Endothelial cell of umbilical vein (primary cell): ENCODE measurements around the gene IFITM10. TPM values are rescaled to one million over a fixed set of nuclear protein-coding genes. Genes with fewer than 3 reads are reported as not detected.

Experiments
- BruUV-seq: library from RNA; stranded (reverse); fragments of 400-500 nt; replicated peaks from 2 replicates; lab custom pipeline; 2021; lab: Mats Ljungman, UMichigan
- CTCF ChIA-PET: fragments of 300-600, 350-600 bp; sonication (Branson Sonifier 250); formaldehyde crosslinking; loops from one replicate; lab custom pipeline; 2021; ENCODE audit warnings: antibody characterized with exemption, inconsistent platforms; lab: Charles Lee
- POLR2A ChIA-PET: fragments of 300-600, 350-600 bp; sonication (Branson Sonifier 250); formaldehyde crosslinking; loops from one replicate; lab custom pipeline; 2021; ENCODE audit warnings: antibody characterized with exemption, inconsistent platforms; lab: Charles Lee
- DNase-seq: peaks from one replicate; pipeline ENCODE4 v3.0.0-alpha.2; 2011; ENCODE audit warnings: low read depth, low spot score
- FAIRE-seq: peaks from 2 replicates; lab custom pipeline; 2011; peaks lifted over from hg19 to GRCh38; lab: Jason Lieb, UNC
- H2AFZ ChIP-seq: 2 replicates; pipeline ENCODE4 v1.6.0; 2012; ENCODE audit warnings: low read depth, low read length, control low read depth, inconsistent platforms
- H3K27ac ChIP-seq: 2 replicates; pipeline ENCODE4 v1.5.1; 2011; ENCODE audit warnings: low read depth, mild to moderate bottlenecking, control low read depth, low read length, moderate library complexity; ENCODE audit not compliant: insufficient read depth
- H3K27me3 ChIP-seq, 2 experiments: 2 replicates each; pipeline versions ENCODE4 v1.6.0 to v1.6.1; 2011; ENCODE audit warnings: low read length in 2 of 2, mixed read lengths in 1 of 2; ENCODE audit not compliant: control insufficient read depth in 2 of 2, insufficient read depth in 2 of 2
- H3K36me3 ChIP-seq, 2 experiments: 2 replicates in 1 of 2; 3 replicates in 1 of 2; pipeline ENCODE4 v1.5.1; 2011; ENCODE audit warnings: low read length in 2 of 2, mild to moderate bottlenecking in 1 of 2, moderate library complexity in 1 of 2; ENCODE audit not compliant: control insufficient read depth in 2 of 2, insufficient read depth in 2 of 2; ENCODE audit errors: extremely low read depth in 1 of 2
- H3K4me1 ChIP-seq: 3 replicates; pipeline ENCODE4 v1.5.1; 2011; ENCODE audit warnings: mild to moderate bottlenecking, low read length; ENCODE audit not compliant: control insufficient read depth, insufficient read depth; ENCODE audit errors: extremely low read depth
- H3K4me2 ChIP-seq: 2 replicates; pipeline ENCODE4 v1.6.1; 2011; ENCODE audit warnings: low read length, control low read depth, mixed read lengths; ENCODE audit not compliant: insufficient read depth
- H3K4me3 ChIP-seq, 3 experiments: fragments of 200-600 bp in 1 of 3; sonication (generic), shearing (Covaris generic) in 1 of 3; replicated peaks in 1 of 3; 2 replicates each; pipeline ENCODE4 v1.5.1; 2011 to 2016; ENCODE audit warnings: control low read depth in 3 of 3, low read length in 3 of 3, mild to moderate bottlenecking in 2 of 3, inconsistent platforms in 1 of 3, low read depth in 1 of 3, moderate library complexity in 1 of 3; ENCODE audit not compliant: insufficient read depth in 1 of 3
- H3K79me2 ChIP-seq: 2 replicates; pipeline ENCODE4 v1.6.0; 2012; ENCODE audit warnings: low read length, inconsistent platforms; ENCODE audit not compliant: control insufficient read depth, insufficient read depth
- H3K9ac ChIP-seq: replicated peaks from 2 replicates; pipeline ENCODE3; 2011; ENCODE audit warnings: low read length, control low read depth; ENCODE audit not compliant: insufficient read depth; ENCODE audit errors: extremely low read depth
- H3K9me1 ChIP-seq: replicated peaks from 3 replicates; pipeline ENCODE4 v1.6.0; 2011; ENCODE audit warnings: mild to moderate bottlenecking, low read length; ENCODE audit not compliant: control insufficient read depth, insufficient read depth; ENCODE audit errors: extremely low read depth
- H3K9me3 ChIP-seq: replicated peaks from 2 replicates; pipeline ENCODE4 v1.5.1; 2012; ENCODE audit warnings: low read length, inconsistent platforms; ENCODE audit not compliant: control insufficient read depth, insufficient read depth
- H4K20me1 ChIP-seq: replicated peaks from 2 replicates; pipeline ENCODE3; 2011; ENCODE audit warnings: mild to moderate bottlenecking, low read length; ENCODE audit not compliant: control insufficient read depth, insufficient read depth; ENCODE audit errors: extremely low read depth
- EZH2 ChIP-seq: IDR thresholded peaks from 2 replicates; pipeline ENCODE4 v1.6.1; 2012; ENCODE audit warnings: borderline replicate concordance, low read depth, mild to moderate bottlenecking, moderate library complexity, low read length, inconsistent platforms; ENCODE audit not compliant: severe bottlenecking
- FOS ChIP-seq: IDR thresholded peaks from 2 replicates; pipeline ENCODE4 v1.6.1; 2011; ENCODE audit warnings: mild to moderate bottlenecking, low read length, moderate library complexity, borderline replicate concordance; ENCODE audit not compliant: insufficient read depth
- GATA2 ChIP-seq: IDR thresholded peaks from 2 replicates; pipeline ENCODE4 v1.7.0; 2011; ENCODE audit warnings: low read depth, mild to moderate bottlenecking, moderate library complexity, mixed read lengths, low read length; ENCODE audit not compliant: insufficient read length, insufficient read depth
- JUN ChIP-seq: IDR thresholded peaks from 2 replicates; pipeline ENCODE4 v1.6.1; 2011; ENCODE audit warnings: borderline replicate concordance, low read depth; ENCODE audit not compliant: insufficient read length, insufficient read depth
- MAX ChIP-seq: IDR thresholded peaks from 2 replicates; pipeline ENCODE4 v1.6.1; 2011; ENCODE audit not compliant: insufficient read depth, insufficient read length
- MYC ChIP-seq: IDR thresholded peaks from one replicate; pipeline ENCODE4 v1.6.1; 2011; ENCODE audit warnings: mild to moderate bottlenecking, low read depth, low read length
- POLR2A ChIP-seq: IDR thresholded peaks from 2 replicates; pipeline ENCODE4 v1.6.1; 2012; ENCODE audit warnings: low read depth, mild to moderate bottlenecking, control low read depth, low read length
- POLR2AphosphoS5 ChIP-seq: IDR thresholded peaks from 2 replicates; pipeline ENCODE4 v1.6.1; 2012; ENCODE audit warnings: low read depth, mild to moderate bottlenecking, control low read depth, low read length, moderate library complexity; ENCODE audit not compliant: insufficient read depth
- dilution Hi-C: fragments of 300-500 bp; cut with MboI; formaldehyde crosslinking; loops from one replicate; pipeline ENCODE4 v1.15.0; 2019; ENCODE audit warnings: low sequenced_read_pairs; ENCODE audit not compliant: extremely low pct_ligation_motif_present
- intact Hi-C: fragments of 100-400 bp; cut with micrococcal nuclease; formaldehyde crosslinking; loops from one replicate; pipeline ENCODE4 v1.10.0; 2022
- polyA plus RNA-seq, 4 experiments: library from polyadenylated mRNA; depleted of rRNA in 3 of 4; stranded (reverse) in 3 of 4; unstranded in 1 of 4; fragments of >200 nt; gene quantifications; 2 replicates each; pipeline versions ENCODE4 v1.2.1 to v1.2.3, GENCODE V29; 2011 to 2012; ENCODE audit warnings: missing spikeins in 1 of 4
- total RNA-seq: library from RNA; stranded (reverse); gene quantifications from 2 replicates; pipeline ENCODE4 v1.2.3, GENCODE V29; 2021
- TF ChIP-seq, protein P1 (sequence below), 2 donors: IDR thresholded peaks; 1 replicate in 1 of 2; 2 replicates in 1 of 2; pipeline ENCODE4 v1.5.1; 2011; ENCODE audit warnings: low read length in 2 of 2, mild to moderate bottlenecking in 2 of 2, moderate library complexity in 2 of 2, control low read depth in 1 of 2, inconsistent platforms in 1 of 2, low read depth in 1 of 2; ENCODE audit not compliant: insufficient read depth in 1 of 2; ENCODE audit errors: extremely low read depth in 1 of 2

The IFITM10 gene
- total and polyA plus RNA-seq, 2 donors (not counting 3 experiments of a cell fraction or from before 2014, with no cell fraction given), result 0.04 to 0.66 TPM

GRCh38 chr11:1756791-1757771 is 6.7 kb upstream of the IFITM10 start:
- H2AFZ ChIP-seq, result no peak overlapping the region
- no peak for FAIRE-seq
- no peak overlapping the region for H3K4me2 ChIP-seq
- intact Hi-C loops, result no loop called here
- no peak for DNase-seq
- H3K27ac ChIP-seq, result no peak overlapping the region
- no peaks in the 10 kb centered on the region for H3K79me2 ChIP-seq
- TF ChIP-seq, protein P1, sequence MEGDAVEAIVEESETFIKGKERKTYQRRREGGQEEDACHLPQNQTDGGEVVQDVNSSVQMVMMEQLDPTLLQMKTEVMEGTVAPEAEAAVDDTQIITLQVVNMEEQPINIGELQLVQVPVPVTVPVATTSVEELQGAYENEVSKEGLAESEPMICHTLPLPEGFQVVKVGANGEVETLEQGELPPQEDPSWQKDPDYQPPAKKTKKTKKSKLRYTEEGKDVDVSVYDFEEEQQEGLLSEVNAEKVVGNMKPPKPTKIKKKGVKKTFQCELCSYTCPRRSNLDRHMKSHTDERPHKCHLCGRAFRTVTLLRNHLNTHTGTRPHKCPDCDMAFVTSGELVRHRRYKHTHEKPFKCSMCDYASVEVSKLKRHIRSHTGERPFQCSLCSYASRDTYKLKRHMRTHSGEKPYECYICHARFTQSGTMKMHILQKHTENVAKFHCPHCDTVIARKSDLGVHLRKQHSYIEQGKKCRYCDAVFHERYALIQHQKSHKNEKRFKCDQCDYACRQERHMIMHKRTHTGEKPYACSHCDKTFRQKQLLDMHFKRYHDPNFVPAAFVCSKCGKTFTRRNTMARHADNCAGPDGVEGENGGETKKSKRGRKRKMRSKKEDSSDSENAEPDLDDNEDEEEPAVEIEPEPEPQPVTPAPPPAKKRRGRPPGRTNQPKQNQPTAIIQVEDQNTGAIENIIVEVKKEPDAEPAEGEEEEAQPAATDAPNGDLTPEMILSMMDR (IDR thresholded peaks at IDR 0.05; ENCODE audit: extremely low read depth in 1 of 2, insufficient read depth in 1 of 2, low read depth in 1 of 2, low read length in 2 of 2), result no peak
- TF ChIP-seq POLR2A (no peak), MAX (no peak), JUN (no peak), POLR2AphosphoS5 (no peak), MYC (no peak), FOS (no peak), EZH2 (no peak), GATA2 (no peak)
- no peaks in the 10 kb centered on the region for H3K9me1 ChIP-seq
- no peak overlapping the region for H3K4me3 ChIP-seq
- no TSS peak for BruUV-seq
- H3K4me1 ChIP-seq, result peaks cover 9% of the 10 kb centered on the region
- H3K36me3 ChIP-seq, result peaks cover 0 to 28% of the 10 kb centered on the region in 2 experiments
- ChIA-PET POLR2A (no interaction called here), CTCF (no interaction called here)
- no peaks in the 10 kb centered on the region for H4K20me1 ChIP-seq
- no peaks in the 10 kb centered on the region for H3K9me3 ChIP-seq
- H3K9ac ChIP-seq, result no peak overlapping the region
- dilution Hi-C loops, result no loop called here
- H3K27me3 ChIP-seq, result no peaks in the 10 kb centered on the region
